ENCODE measurements around the gene OASL. TPM values are rescaled to one million over a fixed set of nuclear protein-coding genes. Genes with fewer than 3 reads are reported as not detected.
"Not testable (repeated sequence)": the region's sequence is repeated elsewhere in the genome, so short reads cannot be mapped to it uniquely, and the experiment has no call there.

Gene OASL
- 1 to 10 TPM in 2 of 6 donors, under 1 TPM in 3, not detected in 1; 0.65 to 4.4 (median 0.84) TPM for polyA plus RNA-seq (ENCODE audit: low read depth in 6 of 6)

GRCh38 chr12:121038861-121039668, at the start of gene OASL:
Gene OASL (minus strand): TSS chr12:121039246. CDS start chr12:121038971, 275 bp downstream.
- Mint-ChIP-seq H3K9me3 (peaks cover 0 to 5% (median 0%) of the 10 kb centered on the region in 7 donors), H3K27me3 (peaks cover 57 to 73% (median 63%) of the 10 kb centered on the region in 3 donors), H3K4me3 (peak within 1 kb of the TSS; percentile 78 to 95 (median 93)), H3K27ac (peak within 1 kb of the TSS in 5 of 6 donors; percentile 28 to 89 (median 82)), H3K4me1 (peaks cover 16 to 34% (median 20%) of the 10 kb centered on the region in 3 donors), H3K36me3 (no peaks in the 10 kb centered on the region)
- DNase-seq = peak; percentile 53
- peak; percentile 78 to 81 for ATAC-seq (ENCODE audit: low read depth in 2 of 2)

- Mint-ChIP-seq H3K9me3 (peaks cover 0 to 5% (median 0%) of the 10 kb centered on the region in 7 donors), H3K27me3 (no peaks in the 10 kb centered on the region), H3K4me3 (no peak overlapping the region), H3K4me1 (peaks cover 9 to 24% (median 17%) of the 10 kb centered on the region in 3 donors), H3K36me3 (no peaks in the 10 kb centered on the region), H3K27ac (no peak overlapping the region)
- DNase-seq = no peak
- ATAC-seq (ENCODE audit: low read depth in 2 of 2) = no peak
Observed at GRCh38 chr12:121088195-121088585, 49.1 kb upstream of the OASL start.

DNA sequence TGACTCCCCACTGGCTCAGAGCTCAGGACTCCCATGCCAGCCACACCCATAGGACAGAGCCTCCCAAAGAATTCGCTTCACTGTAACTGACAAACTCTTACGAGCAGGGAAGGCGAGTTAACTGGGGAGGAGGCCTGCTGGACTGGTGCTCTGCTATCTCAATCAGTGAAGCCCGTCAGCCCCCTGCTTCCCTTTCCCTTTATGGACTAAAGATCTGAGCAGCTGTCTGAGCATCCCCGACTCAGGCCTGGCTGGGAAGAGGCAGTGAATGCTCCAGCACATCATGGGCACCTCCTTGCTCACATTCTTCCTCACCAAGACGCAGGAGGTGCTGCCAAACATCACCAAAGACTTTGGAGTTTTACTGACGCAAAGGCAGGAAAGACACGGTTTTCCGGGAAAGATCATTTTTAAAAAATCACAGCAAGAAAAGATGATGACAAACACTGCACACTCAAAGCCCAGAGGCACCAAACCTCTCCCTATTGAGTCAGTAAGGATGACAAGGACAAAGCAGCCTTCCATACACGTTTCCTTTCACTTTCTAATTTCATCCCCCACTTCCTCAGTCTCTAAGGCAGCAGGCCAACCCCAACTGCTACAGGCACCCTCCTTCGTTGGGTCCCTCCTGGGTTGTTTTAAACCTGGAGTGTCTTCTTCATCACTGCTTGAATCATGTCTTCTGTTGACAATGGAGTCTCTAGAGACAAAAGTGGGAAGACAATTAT, 48.6 kb upstream of the OASL start:
- no peak overlapping the region for H3K4me3 Mint-ChIP-seq
- H3K4me1 Mint-ChIP-seq = peaks cover 6 to 19% (median 13%) of the 10 kb centered on the region in 3 donors
- H3K27ac Mint-ChIP-seq = no peak overlapping the region
- no peaks in the 10 kb centered on the region for H3K27me3 Mint-ChIP-seq
- no peaks in the 10 kb centered on the region for H3K36me3 Mint-ChIP-seq
- DNase-seq (no peak), ATAC-seq (ENCODE audit: low read depth in 2 of 2) (no peak)
- H3K9me3 Mint-ChIP-seq = peaks cover 0 to under 1% (median 0%) of the 10 kb centered on the region in 7 donors

- no peak overlapping the region for H3K4me3 Mint-ChIP-seq
- H3K9me3 Mint-ChIP-seq = no peaks in the 10 kb centered on the region
- ATAC-seq (ENCODE audit: low read depth in 2 of 2) (no peak), DNase-seq (no peak)
- peaks cover 6 to 11% (median 7%) of the 10 kb centered on the region in 3 donors for H3K4me1 Mint-ChIP-seq
- H3K27ac Mint-ChIP-seq = no peak overlapping the region
- no peaks in the 10 kb centered on the region for H3K36me3 Mint-ChIP-seq
- H3K27me3 Mint-ChIP-seq = no peaks in the 10 kb centered on the region
Observed at GRCh38 chr12:121086781-121087295, 47.8 kb upstream of the OASL start.

DNA sequence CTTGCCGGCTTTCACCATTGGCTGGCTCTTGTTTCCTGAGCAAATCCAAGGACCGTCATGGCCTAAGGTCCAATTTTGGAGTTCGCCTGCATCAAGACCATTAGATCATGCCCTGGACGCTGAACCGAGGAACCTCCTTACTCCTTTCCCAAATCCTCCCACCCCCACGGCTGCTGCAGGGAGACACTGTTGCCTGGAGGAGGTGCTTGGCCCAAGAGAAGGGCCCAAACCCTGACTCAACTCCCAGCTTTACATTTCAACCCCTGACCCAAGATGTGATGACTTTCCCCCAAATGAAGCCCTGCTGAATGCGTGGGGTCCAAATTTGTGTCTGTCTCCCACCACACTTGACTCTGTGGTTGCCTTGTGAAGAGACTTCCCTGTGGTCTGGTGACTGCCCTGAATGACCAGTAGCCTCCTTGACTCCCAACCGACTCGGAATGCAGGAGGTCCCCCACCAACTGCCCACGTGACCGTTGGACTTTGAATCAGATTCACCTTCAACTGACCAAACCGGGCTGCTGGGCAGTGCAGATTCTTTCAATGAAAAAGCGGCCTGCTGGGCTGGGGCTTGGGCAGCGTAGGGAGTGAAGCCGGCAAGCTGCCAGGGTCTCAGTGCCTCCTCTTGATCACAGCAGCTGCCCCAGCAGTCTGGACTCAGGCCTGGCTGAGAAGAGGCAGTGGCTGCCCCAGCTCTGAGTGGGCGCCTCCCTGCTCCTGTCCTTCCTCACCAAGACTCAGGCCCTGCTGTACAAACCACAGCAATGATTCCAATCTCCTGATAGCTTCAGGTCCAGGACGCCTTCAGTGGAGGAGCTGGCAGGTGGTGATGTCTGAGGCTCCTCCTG, 46.7 kb upstream of the OASL start:
- DNase-seq (no peak), ATAC-seq (ENCODE audit: low read depth in 2 of 2) (no peak)
- no peaks in the 10 kb centered on the region for H3K9me3 Mint-ChIP-seq
- H3K27ac Mint-ChIP-seq = no peak overlapping the region
- no peak overlapping the region for H3K4me3 Mint-ChIP-seq
- H3K4me1 Mint-ChIP-seq = peaks cover 6 to 11% (median 7%) of the 10 kb centered on the region in 3 donors
- H3K36me3 Mint-ChIP-seq = no peaks in the 10 kb centered on the region
- no peaks in the 10 kb centered on the region for H3K27me3 Mint-ChIP-seq

GRCh38 chr12:121085069-121085468, 46.0 kb upstream of the OASL start:
- Mint-ChIP-seq H3K27me3 (no peaks in the 10 kb centered on the region), H3K36me3 (no peaks in the 10 kb centered on the region), H3K4me1 (peaks cover 6 to 11% (median 7%) of the 10 kb centered on the region in 3 donors), H3K9me3 (no peaks in the 10 kb centered on the region), H3K4me3 (no peak overlapping the region), H3K27ac (no peak overlapping the region)
- DNase-seq (no peak), ATAC-seq (ENCODE audit: low read depth in 2 of 2) (no peak)

DNA sequence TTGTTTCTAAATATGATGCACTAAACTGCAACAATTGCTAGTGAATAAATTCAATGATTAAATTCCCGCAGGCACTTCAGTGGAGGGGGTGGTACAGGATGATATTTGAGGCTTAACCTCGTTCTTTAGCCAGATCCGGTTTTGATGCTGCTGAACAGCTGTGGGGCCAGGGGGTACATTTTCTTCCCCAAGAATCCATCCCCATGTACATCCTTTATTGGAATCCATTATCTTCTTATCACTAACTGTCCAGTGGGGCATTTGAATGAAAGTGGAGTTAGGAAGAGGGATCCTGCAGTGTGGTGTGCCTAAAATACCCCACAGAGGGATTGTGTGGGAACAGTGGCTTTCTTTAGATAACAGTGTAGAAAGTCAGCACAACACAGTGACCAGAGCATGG, 45.2 kb upstream of the OASL start:
- Mint-ChIP-seq H3K9me3 (no peaks in the 10 kb centered on the region), H3K4me3 (no peak overlapping the region), H3K27me3 (no peaks in the 10 kb centered on the region), H3K4me1 (peaks cover 6 to 11% (median 7%) of the 10 kb centered on the region in 3 donors), H3K36me3 (no peaks in the 10 kb centered on the region), H3K27ac (no peak overlapping the region)
- ATAC-seq (ENCODE audit: low read depth in 2 of 2) (no peak), DNase-seq (no peak)

DNA sequence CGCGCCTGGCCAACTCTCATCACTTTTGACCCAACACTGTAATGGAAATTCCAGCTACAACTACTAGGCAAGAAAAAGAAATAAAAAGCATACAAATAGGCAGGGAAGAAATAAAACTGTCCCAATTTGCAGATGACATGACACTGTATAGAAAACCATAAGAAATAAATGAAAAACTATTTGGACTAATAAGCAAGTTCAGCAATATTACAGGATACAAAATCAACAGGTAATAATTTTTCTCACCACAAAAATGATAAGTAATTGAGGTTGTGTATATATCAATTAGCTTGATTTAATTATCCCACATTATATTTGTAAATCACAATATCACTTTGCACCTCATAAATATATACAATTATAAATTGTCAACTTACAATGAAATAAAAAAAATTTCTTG, 41.9 kb upstream of the OASL start:
- no peak for ATAC-seq (ENCODE audit: low read depth in 2 of 2)
- H3K9me3 Mint-ChIP-seq = no peaks in the 10 kb centered on the region
- no peaks in the 10 kb centered on the region for H3K4me1 Mint-ChIP-seq
- no peak overlapping the region for H3K4me3 Mint-ChIP-seq
- no peak overlapping the region for H3K27ac Mint-ChIP-seq
- no peaks in the 10 kb centered on the region for H3K36me3 Mint-ChIP-seq
- DNase-seq = no peak
- H3K27me3 Mint-ChIP-seq = no peaks in the 10 kb centered on the region

GRCh38 chr12:121079736-121080272, 40.8 kb upstream of the OASL start:
- H3K9me3 Mint-ChIP-seq = peaks cover 0 to 2% (median under 1%) of the 10 kb centered on the region in 7 donors
- no peaks in the 10 kb centered on the region for H3K4me1 Mint-ChIP-seq
- H3K27me3 Mint-ChIP-seq = no peaks in the 10 kb centered on the region
- ATAC-seq (ENCODE audit: low read depth in 2 of 2) (no peak), DNase-seq (no peak)
- H3K27ac Mint-ChIP-seq = no peak overlapping the region
- no peaks in the 10 kb centered on the region for H3K36me3 Mint-ChIP-seq
- no peak overlapping the region for H3K4me3 Mint-ChIP-seq

- H3K4me1 Mint-ChIP-seq; H3K27ac Mint-ChIP-seq; H3K4me3 Mint-ChIP-seq; ATAC-seq (ENCODE audit: low read depth in 2 of 2); DNase-seq; H3K27me3 Mint-ChIP-seq; H3K36me3 Mint-ChIP-seq: not testable (repeated sequence)
- peaks cover 7 to 24% (median 11%) of the 10 kb centered on the region in 7 donors for H3K9me3 Mint-ChIP-seq
Observed at GRCh38 chr12:121077440-121077839, 38.4 kb upstream of the OASL start.

- not testable (repeated sequence) for H3K27ac Mint-ChIP-seq; H3K4me1 Mint-ChIP-seq; H3K4me3 Mint-ChIP-seq; DNase-seq; H3K36me3 Mint-ChIP-seq; ATAC-seq (ENCODE audit: low read depth in 2 of 2); H3K27me3 Mint-ChIP-seq
- H3K9me3 Mint-ChIP-seq = peaks cover 7 to 39% (median 19%) of the 10 kb centered on the region in 7 donors
Observed at GRCh38 chr12:121075911-121076310, 36.9 kb upstream of the OASL start.

DNA sequence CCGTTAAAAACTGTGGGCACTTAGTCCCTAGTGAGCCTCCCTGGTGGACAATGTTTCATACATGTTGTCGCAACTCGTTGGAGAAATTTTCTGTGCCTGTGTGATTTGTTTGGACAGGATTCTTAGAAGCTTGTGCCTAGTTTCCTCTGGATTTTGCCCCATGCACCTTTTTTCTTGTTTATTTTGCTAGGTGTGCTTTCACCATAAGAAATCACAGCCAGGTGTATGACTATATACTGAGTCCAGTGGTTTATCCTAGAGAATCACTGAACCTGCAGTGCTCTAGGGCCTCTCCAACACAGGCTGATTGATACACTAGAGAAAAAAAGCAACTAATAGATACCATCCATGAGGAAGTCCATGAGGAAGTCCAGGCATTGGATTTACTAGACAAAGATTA, 33.1 kb upstream of the OASL start:
- Mint-ChIP-seq H3K9me3 (peaks cover 7 to 39% (median 21%) of the 10 kb centered on the region in 7 donors), H3K36me3 (peaks cover 9% of the 10 kb centered on the region in 2 donors), H3K4me3 (no peak overlapping the region), H3K4me1 (no peaks in the 10 kb centered on the region), H3K27ac (no peak overlapping the region), H3K27me3 (peaks cover 0 to 5% (median 4%) of the 10 kb centered on the region in 3 donors)
- DNase-seq (no peak), ATAC-seq (ENCODE audit: low read depth in 2 of 2) (no peak)

- ATAC-seq (ENCODE audit: low read depth in 2 of 2) = no peak
- no peak overlapping the region for H3K4me3 Mint-ChIP-seq
- H3K4me1 Mint-ChIP-seq = no peaks in the 10 kb centered on the region
- DNase-seq = no peak
- peaks cover 0 to 5% (median 4%) of the 10 kb centered on the region in 3 donors for H3K27me3 Mint-ChIP-seq
- no peak overlapping the region for H3K27ac Mint-ChIP-seq
- peaks cover 9% of the 10 kb centered on the region in 2 donors for H3K36me3 Mint-ChIP-seq
- H3K9me3 Mint-ChIP-seq = peaks cover 7 to 32% (median 19%) of the 10 kb centered on the region in 7 donors
Observed at GRCh38 chr12:121069206-121069605, 30.2 kb upstream of the OASL start.
